VCaP (cell line): ENCODE data around the gene WNT3A.

ENCODE experiments used
- H3K27ac ChIP-seq: fragments of 450-650 bp; 2 replicates; pipeline ENCODE4 v1.5.1; 2017
- TF ChIP-seq, protein P1 (sequence below): fragments of 450-650 bp; conservative IDR thresholded peaks from 2 replicates; pipeline ENCODE4 v1.5.1; 2017; ENCODE audit warnings: mild to moderate bottlenecking, moderate library complexity

Gene WNT3A

DNA sequence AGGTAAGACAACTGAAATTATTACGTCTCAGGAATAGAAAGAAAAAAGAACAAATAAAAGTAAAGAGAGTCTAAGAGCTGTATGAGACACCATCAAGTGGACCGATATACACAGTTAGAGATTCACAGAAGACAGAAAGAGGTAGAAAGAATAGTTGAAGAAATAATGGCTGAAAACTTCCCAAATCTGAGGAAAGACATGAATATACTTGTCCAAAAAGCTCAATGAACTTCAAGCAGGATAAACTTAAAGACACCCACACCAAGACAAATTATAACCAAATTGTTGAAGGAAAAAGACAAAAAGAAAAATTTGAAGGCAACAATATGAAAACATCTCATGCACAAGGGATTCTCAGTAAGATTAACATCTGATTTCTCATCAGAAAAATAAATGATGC, 19.6 kb upstream of the WNT3A start:
- no peak overlapping the region for H3K27ac ChIP-seq
- TF ChIP-seq, protein P1, sequence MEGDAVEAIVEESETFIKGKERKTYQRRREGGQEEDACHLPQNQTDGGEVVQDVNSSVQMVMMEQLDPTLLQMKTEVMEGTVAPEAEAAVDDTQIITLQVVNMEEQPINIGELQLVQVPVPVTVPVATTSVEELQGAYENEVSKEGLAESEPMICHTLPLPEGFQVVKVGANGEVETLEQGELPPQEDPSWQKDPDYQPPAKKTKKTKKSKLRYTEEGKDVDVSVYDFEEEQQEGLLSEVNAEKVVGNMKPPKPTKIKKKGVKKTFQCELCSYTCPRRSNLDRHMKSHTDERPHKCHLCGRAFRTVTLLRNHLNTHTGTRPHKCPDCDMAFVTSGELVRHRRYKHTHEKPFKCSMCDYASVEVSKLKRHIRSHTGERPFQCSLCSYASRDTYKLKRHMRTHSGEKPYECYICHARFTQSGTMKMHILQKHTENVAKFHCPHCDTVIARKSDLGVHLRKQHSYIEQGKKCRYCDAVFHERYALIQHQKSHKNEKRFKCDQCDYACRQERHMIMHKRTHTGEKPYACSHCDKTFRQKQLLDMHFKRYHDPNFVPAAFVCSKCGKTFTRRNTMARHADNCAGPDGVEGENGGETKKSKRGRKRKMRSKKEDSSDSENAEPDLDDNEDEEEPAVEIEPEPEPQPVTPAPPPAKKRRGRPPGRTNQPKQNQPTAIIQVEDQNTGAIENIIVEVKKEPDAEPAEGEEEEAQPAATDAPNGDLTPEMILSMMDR: no peak

DNA sequence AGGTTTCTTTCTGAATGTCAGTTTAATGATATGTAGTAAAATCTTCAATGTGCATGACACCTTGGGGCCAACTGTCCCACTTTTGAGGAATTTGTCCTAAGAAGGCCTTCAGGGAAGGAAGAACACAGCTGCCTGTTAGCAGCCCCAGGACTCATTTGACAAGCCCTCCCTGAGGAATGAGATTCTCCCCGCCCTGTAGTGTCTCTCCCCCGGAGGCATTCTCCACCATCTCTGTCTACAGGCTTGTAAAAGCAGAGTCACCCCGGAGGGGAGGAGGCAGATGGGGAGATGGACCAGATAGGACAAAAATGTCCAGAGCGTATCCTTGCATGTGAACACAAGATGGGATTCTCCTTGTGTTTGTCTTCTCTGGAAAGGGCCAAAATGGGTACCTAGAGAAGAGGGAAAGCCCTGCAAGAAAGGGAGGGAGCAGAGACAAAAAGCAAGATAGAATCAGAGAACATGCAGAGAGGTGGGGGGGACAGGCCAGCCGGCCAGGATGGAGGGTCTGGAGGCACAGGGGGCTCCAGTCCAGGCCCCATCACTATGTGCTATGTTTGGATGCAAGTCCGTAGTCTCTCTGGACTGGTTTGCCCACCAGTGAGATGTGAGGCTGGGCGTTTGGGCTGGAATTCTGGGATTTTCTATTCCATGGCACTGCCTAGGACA, 12.0 kb upstream of the WNT3A start:
- TF ChIP-seq, protein P1: no peak
- H3K27ac ChIP-seq: no peak overlapping the region

DNA sequence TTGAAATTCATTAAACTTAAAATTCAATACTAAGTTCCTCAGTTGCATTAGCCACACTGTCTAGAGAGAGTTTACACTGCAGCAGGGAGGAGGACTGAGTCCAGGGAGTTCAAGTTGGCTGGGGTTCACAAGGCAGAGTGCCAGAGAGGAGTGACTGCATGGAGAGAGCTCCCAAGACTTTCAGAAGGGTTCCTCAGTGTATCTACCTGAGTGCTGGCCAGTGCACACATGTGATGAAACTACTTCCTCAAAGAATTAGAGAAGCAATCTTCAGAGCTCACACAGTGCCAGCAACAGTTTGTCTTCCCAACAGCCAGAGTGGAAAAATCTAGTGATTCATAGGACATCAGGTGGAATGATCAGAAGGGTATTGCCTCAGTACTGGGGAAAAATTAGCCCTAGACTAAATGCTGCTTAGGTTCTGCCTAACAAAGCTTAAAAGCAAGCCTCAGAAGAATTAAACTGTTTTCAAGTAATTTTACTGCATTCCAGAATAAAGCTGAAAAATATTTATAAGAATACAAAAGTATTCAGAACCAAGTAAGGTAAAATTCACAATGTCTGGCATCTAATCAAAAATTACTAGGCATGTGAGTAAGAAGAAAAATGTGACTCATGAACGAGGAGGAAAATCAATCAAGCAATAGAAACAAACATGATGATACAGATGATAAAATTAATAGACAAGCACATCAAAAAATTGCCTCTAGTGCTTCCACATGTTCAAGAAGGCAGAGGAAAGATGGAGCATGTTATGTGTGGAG, 10.4 kb upstream of the WNT3A start:
- no peak overlapping the region for H3K27ac ChIP-seq
- TF ChIP-seq, protein P1: no peak

DNA sequence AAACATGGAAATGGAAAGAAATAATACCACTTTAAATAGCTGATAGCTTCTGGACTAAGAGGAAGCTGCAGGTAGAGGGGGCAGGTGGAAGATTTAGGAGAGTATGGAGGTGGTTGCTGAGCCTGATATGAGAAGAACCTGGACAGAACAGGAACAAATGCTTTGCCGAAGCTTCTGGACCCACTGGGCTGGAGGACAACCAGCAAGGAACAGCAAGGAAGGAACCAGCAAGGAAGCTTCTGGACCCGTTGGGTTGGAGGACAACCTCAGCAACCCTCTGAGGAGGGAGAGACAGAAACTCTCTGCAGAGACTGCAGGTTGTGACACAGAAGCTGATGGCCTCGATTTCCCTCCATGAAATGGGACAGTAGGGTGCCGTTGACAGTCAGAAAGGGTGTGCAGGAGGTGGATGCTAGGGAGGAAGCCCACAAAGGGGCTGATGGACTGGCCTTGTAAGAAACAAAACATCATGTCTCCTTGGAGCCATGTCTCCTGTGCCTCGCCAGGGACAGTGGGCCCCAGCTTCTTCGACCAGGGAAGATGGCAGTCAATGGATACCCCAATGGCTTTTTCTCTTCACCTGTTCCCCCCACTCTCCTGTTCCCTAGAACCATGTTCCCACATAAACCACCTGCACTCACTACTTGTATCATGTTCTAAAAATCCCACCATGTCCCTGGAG, 8.3 kb upstream of the WNT3A start:
- H3K27ac ChIP-seq: no peak overlapping the region
- TF ChIP-seq, protein P1: no peak

DNA sequence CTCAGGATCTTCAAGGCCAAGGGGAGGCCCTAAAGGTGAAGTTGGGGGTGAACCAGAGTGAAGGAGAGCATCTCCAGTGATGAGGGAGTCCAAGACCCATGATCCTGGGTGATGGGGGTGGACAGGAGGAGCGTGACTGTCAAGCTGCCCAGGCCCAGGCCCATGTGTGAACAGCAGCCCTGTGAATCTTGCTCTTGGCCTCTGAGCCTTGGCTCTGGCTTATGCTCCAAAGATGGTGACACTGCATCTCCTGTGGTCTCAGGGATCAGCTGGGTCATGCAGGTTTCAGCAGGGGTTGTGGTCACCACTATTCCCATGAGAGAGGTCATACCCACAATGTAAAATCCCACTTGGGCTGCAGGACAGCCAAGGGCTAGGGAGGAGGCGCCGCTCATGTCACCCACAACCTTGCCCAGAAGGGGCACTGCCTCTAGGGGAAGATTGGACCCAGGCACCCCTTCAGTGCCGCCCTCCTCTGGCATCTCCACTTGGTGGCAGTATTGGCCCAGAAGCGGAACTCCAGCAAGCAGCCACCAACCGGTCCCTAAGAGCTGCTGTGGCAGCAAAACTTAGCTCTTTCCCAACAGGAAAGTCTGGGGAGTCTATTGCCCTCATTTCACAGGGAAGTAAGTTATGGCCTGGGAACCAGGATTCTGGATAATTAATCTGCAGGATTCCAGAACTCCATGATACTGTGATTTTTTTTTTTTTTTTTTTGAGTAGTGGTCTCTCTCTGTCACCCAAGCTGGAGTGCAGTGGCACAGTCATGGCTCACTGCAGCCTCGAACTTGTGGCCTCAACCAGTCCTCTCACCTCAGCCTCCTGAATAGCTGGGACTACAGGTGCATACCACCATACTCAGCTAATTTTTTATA, 7.5 kb upstream of the WNT3A start:
- TF ChIP-seq, protein P1: peak; percentile 75
- no peak overlapping the region for H3K27ac ChIP-seq

DNA sequence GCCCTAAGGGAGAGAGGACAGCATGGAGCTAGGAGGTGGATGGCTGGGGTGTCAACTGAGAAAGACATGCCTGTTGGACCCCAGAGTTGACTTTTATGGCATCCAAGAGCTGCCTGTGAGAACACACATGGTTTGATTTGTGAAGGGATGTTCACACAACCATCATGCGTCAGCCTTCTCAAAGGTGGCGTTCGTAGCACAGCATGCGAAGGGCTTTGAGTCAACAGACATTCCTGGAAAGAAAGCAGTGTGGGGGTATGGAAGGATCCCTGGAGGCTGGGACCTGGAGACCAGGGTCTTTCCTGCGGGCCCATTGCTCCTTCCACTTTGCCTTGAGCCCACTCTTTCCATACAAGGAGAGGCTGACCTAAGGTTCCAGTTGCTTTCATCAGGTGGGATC, 6.4 kb upstream of the WNT3A start:
- TF ChIP-seq, protein P1: no peak
- no peak overlapping the region for H3K27ac ChIP-seq
